Neural cell (in vitro differentiated cells): Measurements from ENCODE around the gene TMEM184C.

Experiments used
- EP300 ChIP-seq: fragments of 450-650 bp; conservative IDR thresholded peaks from 2 replicates; pipeline ENCODE4 v1.6.1; 2014; ENCODE audit warnings: antibody characterized with exemption, mild to moderate bottlenecking, moderate library complexity; ENCODE audit not compliant: poor library complexity, severe bottlenecking
- EZH2 ChIP-seq: fragments of 200-600, 300-800 bp; shearing (Covaris generic), sonication (generic); IDR thresholded peaks from 2 replicates; pipeline ENCODE4 v1.6.1; 2014; ENCODE audit warnings: antibody characterized with exemption, low read length, borderline replicate concordance, mild to moderate bottlenecking; ENCODE audit not compliant: insufficient read depth, poor library complexity, severe bottlenecking
- TAF1 ChIP-seq: IDR thresholded peaks from 2 replicates; pipeline ENCODE4 v1.6.1; 2012; ENCODE audit warnings: low read depth
- TF ChIP-seq, protein P1 (sequence below): fragments of 450-650 bp; IDR thresholded peaks from 2 replicates; pipeline ENCODE4 v1.5.1; 2014; ENCODE audit warnings: antibody characterized with exemption, mild to moderate bottlenecking, moderate library complexity; ENCODE audit not compliant: poor library complexity, severe bottlenecking

GRCh38 chr4:147691820-147692219 lies 74.6 kb downstream of the TMEM184C start:
- TF ChIP-seq EZH2, result no peak
- TF ChIP-seq, protein P1, sequence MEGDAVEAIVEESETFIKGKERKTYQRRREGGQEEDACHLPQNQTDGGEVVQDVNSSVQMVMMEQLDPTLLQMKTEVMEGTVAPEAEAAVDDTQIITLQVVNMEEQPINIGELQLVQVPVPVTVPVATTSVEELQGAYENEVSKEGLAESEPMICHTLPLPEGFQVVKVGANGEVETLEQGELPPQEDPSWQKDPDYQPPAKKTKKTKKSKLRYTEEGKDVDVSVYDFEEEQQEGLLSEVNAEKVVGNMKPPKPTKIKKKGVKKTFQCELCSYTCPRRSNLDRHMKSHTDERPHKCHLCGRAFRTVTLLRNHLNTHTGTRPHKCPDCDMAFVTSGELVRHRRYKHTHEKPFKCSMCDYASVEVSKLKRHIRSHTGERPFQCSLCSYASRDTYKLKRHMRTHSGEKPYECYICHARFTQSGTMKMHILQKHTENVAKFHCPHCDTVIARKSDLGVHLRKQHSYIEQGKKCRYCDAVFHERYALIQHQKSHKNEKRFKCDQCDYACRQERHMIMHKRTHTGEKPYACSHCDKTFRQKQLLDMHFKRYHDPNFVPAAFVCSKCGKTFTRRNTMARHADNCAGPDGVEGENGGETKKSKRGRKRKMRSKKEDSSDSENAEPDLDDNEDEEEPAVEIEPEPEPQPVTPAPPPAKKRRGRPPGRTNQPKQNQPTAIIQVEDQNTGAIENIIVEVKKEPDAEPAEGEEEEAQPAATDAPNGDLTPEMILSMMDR, result no peak
- no peak for TF ChIP-seq TAF1
- TF ChIP-seq EP300, result no peak
